ENCODE measurements around the gene CAMP. TPM values are rescaled to one million over a fixed set of nuclear protein-coding genes. Genes with fewer than 3 reads are reported as not detected.
"Not testable (repeated sequence)": the region's sequence is repeated elsewhere in the genome, so short reads cannot be mapped to it uniquely, and the experiment has no call there.

Gene CAMP, protein sequence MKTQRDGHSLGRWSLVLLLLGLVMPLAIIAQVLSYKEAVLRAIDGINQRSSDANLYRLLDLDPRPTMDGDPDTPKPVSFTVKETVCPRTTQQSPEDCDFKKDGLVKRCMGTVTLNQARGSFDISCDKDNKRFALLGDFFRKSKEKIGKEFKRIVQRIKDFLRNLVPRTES
- total RNA-seq: not detected in 2 replicates

DNA sequence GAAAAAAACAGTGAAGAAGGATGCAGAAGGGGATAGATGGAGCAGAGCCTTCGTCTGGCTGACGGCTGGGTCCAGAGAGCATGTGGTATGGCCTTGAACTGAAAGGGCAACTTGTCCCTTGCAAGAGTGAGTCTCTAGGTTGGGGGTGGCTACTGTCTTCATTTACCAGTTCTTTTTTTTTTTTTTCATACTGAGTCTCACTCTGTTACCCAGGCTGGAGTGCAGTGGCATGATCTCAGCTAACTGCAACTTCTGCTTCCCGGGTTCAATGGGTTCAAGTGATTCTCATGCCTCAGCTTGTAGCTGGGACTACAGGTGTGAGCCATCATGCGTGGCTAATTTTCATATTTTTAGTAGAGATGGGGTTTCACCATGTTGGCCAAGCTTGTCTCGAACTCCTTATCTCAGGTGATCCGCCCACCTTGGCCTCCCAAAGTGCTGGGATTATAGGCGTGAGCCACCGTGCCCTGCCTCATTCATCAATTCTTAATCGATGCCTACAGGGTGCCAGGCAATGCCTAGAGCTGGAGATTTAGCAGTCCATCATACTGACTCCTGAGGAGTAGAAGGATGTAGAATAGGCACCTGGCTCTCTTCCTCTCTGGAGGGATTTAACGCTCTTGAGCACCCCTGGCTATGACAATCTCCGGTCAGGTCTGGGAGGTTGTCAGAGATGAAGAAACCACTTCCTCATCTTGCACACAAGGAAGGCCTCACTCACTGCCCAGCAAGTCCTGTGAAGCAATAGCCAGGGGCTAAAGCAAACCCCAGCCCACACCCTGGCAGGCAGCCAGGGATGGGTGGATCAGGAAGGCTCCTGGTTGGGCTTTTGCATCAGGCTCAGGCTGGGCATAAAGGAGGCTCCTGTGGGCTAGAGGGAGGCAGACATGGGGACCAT lies at the start of gene CAMP:
TSS of gene CAMP (plus strand) at position 880 of the 898 bp plus-strand sequence. CDS start at position 897, 17 bp downstream.
- no peak for DNase-seq (ENCODE audit: extremely low read depth, low read depth, low spot score)

DNA sequence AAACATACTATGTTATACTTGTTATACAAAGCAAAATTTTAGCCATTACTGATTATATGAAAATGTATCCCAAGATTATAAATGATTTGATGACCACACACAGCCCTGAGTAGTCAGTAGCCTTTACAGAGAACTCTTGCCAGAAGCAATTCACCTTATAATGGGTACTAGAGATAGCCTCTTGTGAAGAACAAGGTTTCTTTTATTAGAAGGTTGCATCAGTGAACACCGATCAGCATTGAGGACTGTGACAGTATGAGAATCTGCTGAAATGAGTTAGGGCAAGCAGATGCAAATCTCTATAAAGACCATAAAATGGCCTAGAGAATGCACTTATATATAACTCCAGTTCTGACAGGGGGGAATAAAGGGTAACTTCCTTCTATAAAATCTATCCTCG lies 45.2 kb upstream of the CAMP start:
- DNase-seq (ENCODE audit: extremely low read depth, low read depth, low spot score): no peak

GRCh38 chr3:48180021-48180420 lies 43.3 kb upstream of the CAMP start:
- DNase-seq (ENCODE audit: extremely low read depth, low read depth, low spot score): no peak

DNA sequence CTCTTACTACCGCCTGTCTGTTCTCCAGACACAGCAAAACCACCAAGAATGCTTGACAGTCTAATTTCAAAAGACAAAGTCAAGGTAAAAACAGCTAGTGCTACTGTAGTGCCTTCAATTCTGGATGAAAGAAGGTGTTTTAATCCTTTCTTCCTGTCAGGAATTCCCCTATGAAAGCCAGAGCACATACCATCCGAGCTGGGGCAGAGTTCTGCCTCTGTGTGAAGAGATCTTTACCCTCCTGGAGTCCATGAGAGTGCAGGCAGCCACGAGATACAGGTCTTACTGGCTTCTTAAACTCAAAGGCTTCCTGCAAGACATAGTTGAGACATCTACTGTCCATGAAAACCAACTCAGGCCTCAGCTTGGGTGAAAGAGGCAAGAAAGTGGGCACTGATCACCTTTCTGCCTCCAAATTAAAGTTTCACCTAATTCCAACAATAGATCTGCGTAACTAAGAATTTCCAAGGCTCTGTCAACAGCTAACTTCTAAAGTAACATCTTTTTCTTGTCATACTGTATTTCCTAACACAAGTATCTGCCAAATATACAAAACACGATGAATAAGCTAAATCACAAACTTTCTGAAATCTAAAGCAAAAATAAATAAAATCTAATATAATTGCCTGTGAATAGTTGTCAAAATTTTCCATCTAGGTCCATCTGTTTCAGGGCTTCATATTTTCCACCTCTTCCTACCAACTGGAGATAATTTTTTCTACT lies 42.6 kb upstream of the CAMP start:
- DNase-seq (ENCODE audit: extremely low read depth, low read depth, low spot score): no peak

DNA sequence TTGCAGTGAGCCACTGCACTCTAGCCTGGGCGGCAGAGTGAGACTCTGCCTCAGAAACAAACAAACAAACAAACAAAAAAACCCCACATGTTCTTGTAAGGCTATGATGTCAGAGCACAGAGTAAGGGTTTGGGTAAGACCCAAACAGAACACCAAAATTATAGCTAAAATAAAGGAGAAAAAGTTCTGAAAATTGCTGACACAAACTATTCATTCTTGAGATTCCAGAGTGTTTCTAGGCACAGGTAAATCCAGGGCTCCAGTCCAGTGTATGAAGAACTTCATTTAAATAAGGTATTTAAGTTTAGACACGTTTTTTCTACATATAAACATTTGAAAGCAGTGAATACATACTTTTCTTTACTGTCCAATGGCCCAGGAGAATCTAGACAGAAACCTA lies 39.0 kb upstream of the CAMP start:
- DNase-seq (ENCODE audit: extremely low read depth, low read depth, low spot score): no peak

GRCh38 chr3:48185129-48185528 lies 38.2 kb upstream of the CAMP start:
- DNase-seq (ENCODE audit: extremely low read depth, low read depth, low spot score): no peak

- DNase-seq (ENCODE audit: extremely low read depth, low read depth, low spot score): peak; percentile 5
These were observed 36.5 kb upstream of the CAMP start for GRCh38 chr3:48186631-48187300.

DNA sequence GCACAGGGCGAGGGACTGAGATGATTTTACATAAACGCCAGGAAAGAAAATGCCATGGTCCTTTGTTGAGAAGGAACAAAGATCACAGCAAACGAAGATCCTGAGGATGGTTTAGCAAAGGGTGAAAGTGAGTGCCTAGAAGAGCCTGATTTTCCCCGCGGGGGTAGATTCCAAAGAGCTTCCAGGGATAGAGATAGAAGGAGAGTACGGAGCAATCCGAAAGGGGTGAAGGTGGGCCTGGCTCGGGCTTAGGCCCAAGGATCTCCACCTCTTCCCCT lies 36.1 kb upstream of the CAMP start:
- no peak for DNase-seq (ENCODE audit: extremely low read depth, low read depth, low spot score)

DNA sequence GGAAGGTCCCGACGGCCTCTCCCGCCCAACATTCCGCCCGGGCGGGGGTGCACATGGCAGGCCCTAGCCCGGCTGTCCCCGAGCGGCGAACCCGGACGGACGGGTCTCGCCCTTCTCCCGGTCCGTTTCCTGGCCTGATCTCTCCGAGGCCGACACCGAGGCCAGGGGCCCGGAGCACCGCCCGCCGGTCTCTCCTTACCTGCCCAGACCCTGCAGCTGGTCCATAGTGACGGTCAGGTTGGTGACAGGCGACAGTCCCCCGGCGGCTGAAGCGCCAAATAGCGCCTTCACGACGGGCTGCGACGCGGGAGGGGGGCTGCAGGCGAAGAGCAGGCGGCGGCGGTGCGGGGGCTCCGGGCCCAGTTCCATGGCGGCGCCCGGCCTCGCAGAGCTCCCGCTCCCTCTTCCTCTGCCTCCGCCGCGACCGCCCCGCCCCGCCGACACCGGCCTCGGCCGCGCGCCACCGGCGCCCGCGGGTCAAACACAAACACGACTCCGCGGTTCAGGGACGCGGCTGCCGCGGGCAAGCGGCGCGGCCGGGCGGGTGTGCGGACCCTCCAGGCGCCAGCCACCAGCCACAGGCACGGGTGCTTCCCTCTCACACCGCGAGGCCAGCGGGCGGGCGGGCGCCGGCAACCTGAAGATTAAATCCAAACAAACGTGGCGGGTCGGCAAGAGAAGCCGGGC lies 35.6 kb upstream of the CAMP start:
- no peak for DNase-seq (ENCODE audit: extremely low read depth, low read depth, low spot score)

DNA sequence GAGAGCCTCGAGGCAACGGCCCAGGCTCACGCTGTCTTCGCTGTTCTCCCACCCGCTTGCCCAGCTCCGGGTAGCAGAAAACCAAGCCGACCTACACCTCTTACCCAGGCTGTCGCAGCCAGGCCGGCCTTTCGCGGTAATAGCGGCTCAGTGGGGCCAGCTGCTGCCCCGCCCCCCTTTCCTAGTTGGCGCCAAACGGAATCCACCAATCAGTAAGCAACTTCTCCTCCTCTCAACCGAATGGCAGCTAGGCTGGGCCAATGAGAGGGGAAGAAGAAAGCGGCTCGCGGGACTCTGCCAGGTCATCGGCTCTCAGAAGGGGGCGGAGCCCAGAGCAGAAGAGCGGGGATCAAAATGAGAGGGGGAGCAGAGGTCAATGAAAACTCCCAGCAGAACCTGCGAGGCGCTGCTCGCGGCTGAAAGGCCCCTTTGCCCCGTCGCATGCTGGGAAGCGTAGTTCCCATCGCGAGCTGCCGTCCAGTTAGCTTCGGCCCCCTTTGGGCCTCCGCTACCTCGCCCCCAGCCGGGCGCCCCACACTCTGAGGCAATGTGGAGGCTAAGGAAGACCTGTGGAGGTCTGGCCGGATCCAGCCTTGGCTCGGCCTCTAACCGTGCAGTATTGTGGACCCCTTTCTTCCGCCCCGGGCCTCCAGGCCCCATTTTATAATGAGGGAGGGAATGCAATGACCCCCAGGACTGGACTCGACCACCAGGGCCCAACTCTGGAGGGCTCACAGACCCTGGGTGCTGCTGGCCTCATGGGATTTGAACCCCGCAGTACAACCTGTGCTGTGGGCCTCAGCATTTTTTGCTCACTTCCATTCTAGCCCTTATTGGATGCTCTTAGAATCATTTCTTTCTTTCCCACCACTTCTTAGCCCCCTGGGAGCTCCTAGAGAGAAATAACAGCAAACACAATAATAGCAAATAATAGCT lies 34.8 kb upstream of the CAMP start, which contains the start of gene CDC25A:
TSS of gene CDC25A (minus strand) at position 152 of the 936 bp plus-strand sequence. CDS start 470 bp downstream, outside the sequence.
- DNase-seq (ENCODE audit: extremely low read depth, low read depth, low spot score): peak; percentile 94

DNA sequence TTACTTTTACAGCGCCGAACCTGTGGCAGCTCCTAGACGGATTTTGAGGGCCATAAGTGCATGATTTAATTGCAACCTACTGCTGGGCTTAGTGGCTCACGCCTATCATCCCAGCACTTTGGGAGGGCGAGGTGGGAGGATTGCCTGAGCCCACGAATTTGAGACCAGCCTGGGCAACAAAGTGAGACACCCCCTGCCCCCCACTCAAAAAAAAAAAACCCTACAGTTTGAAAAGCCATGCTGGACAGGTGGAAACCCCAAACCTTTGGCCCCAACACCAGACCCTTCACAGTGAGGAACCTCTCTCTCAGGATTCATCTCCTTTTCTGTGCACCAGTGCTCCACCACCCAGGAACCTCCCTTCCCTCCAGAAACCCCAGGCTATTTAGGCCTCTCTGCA lies 34.0 kb upstream of the CAMP start:
- no peak for DNase-seq (ENCODE audit: extremely low read depth, low read depth, low spot score)

GRCh38 chr3:48190911-48191310 lies 32.4 kb upstream of the CAMP start:
- no peak for DNase-seq (ENCODE audit: extremely low read depth, low read depth, low spot score)

DNA sequence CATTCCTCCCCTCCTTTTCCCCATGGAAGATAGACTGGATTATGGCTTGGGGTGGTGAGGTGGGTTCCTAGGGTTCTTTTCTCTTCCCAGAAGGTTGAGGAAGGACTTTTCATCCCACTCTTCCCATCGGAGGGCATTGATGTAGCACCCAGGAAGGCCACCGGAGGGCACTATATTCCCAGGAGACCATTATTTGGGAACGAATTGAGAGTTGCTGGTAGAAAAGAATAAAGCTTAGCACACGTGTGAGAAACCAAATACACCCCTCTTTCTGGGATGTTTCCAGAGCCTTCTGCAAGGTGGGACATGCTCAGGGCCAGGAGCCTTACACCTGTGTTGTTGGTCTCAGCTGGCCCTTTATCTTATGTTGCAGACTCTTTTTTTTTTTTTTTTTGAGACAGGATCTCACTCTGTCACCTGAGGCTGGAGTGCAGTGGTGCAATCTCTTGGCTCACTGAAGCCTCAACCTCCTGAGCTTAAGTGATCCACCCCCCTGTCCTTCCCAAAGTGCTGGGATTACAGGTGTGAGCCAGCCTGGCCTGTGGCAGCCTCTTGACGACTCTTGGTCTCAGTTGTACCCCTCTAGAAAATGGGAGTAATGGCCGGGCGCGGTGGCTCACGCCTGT lies 28.7 kb upstream of the CAMP start:
- peak; percentile 25 for DNase-seq (ENCODE audit: extremely low read depth, low read depth, low spot score)

GRCh38 chr3:48196611-48197010 lies 26.7 kb upstream of the CAMP start:
- DNase-seq (ENCODE audit: extremely low read depth, low read depth, low spot score): no peak

GRCh38 chr3:48199117-48199516 lies 24.2 kb upstream of the CAMP start:
- no peak for DNase-seq (ENCODE audit: extremely low read depth, low read depth, low spot score)

- no peak for DNase-seq (ENCODE audit: extremely low read depth, low read depth, low spot score)
These were observed 20.7 kb upstream of the CAMP start for GRCh38 chr3:48202632-48203031.

- DNase-seq (ENCODE audit: extremely low read depth, low read depth, low spot score): no peak
These were observed 15.2 kb upstream of the CAMP start for GRCh38 chr3:48208076-48208475.

GRCh38 chr3:48209445-48209844 lies 13.8 kb upstream of the CAMP start:
- DNase-seq (ENCODE audit: extremely low read depth, low read depth, low spot score): no peak

GRCh38 chr3:48210534-48210933 lies 12.8 kb upstream of the CAMP start:
- not testable (repeated sequence) for DNase-seq (ENCODE audit: extremely low read depth, low read depth, low spot score)

All from glomerular endothelial cell (primary cell).